ENCODE results near the gene IL1RAPL2. TPM values are rescaled to one million over a fixed set of nuclear protein-coding genes. Genes with fewer than 3 reads are reported as not detected.
"Not testable (repeated sequence)": the region's sequence is repeated elsewhere in the genome, so short reads cannot be mapped to it uniquely, and the experiment has no call there.

Gene IL1RAPL2
- polyA plus RNA-seq, 1 experiment, result not detected

GRCh38 chrX:105017641-105018040 is 451.6 kb downstream of the IL1RAPL2 start:
- no peak for DNase-seq (ENCODE audit: low read depth)
- CTCF ChIA-PET, result no interaction called here
- Histone ChIP-seq H3K27me3 (ENCODE audit: control insufficient read depth, insufficient read depth, low read length) (no peaks in the 10 kb centered on the region), H3K4me3 (ENCODE audit: low read depth, low read length) (no peak overlapping the region), H3K36me3 (ENCODE audit: control insufficient read depth, insufficient read depth, low read length) (no peaks in the 10 kb centered on the region)
- TF ChIP-seq, protein P1, sequence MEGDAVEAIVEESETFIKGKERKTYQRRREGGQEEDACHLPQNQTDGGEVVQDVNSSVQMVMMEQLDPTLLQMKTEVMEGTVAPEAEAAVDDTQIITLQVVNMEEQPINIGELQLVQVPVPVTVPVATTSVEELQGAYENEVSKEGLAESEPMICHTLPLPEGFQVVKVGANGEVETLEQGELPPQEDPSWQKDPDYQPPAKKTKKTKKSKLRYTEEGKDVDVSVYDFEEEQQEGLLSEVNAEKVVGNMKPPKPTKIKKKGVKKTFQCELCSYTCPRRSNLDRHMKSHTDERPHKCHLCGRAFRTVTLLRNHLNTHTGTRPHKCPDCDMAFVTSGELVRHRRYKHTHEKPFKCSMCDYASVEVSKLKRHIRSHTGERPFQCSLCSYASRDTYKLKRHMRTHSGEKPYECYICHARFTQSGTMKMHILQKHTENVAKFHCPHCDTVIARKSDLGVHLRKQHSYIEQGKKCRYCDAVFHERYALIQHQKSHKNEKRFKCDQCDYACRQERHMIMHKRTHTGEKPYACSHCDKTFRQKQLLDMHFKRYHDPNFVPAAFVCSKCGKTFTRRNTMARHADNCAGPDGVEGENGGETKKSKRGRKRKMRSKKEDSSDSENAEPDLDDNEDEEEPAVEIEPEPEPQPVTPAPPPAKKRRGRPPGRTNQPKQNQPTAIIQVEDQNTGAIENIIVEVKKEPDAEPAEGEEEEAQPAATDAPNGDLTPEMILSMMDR (IDR thresholded peaks at IDR 0.05; ENCODE audit: insufficient read depth, low read depth, low read length), result no peak
- POLR2A ChIA-PET, result no interaction called here

GRCh38 chrX:105018865-105019264 is 452.9 kb downstream of the IL1RAPL2 start:
- Histone ChIP-seq H3K27me3 (ENCODE audit: control insufficient read depth, insufficient read depth, low read length) (no peaks in the 10 kb centered on the region), H3K4me3 (ENCODE audit: low read depth, low read length) (no peak overlapping the region), H3K36me3 (ENCODE audit: control insufficient read depth, insufficient read depth, low read length) (no peaks in the 10 kb centered on the region)
- no peak for DNase-seq (ENCODE audit: low read depth)
- ChIA-PET POLR2A (no interaction called here), CTCF (no interaction called here)
- TF ChIP-seq, protein P1 (IDR thresholded peaks at IDR 0.05; ENCODE audit: insufficient read depth, low read depth, low read length), result no peak

GRCh38 chrX:105028962-105029361 is 463.0 kb downstream of the IL1RAPL2 start:
- H3K36me3 ChIP-seq (ENCODE audit: control insufficient read depth, insufficient read depth, low read length); DNase-seq (ENCODE audit: low read depth); H3K4me3 ChIP-seq (ENCODE audit: low read depth, low read length); H3K27me3 ChIP-seq (ENCODE audit: control insufficient read depth, insufficient read depth, low read length); POLR2A ChIA-PET; CTCF ChIA-PET: not testable (repeated sequence)

- Histone ChIP-seq H3K4me3 (ENCODE audit: low read depth, low read length) (no peak overlapping the region), H3K27me3 (ENCODE audit: control insufficient read depth, insufficient read depth, low read length) (no peaks in the 10 kb centered on the region), H3K36me3 (ENCODE audit: control insufficient read depth, insufficient read depth, low read length) (no peaks in the 10 kb centered on the region)
- CTCF ChIA-PET, result no interaction called here
- TF ChIP-seq, protein P1 (IDR thresholded peaks at IDR 0.05; ENCODE audit: insufficient read depth, low read depth, low read length), result no peak
- DNase-seq (ENCODE audit: low read depth), result no peak
- POLR2A ChIA-PET, result no interaction called here
Measured at GRCh38 chrX:105038672-105039328, 472.8 kb downstream of the IL1RAPL2 start.

- Histone ChIP-seq H3K36me3 (ENCODE audit: control insufficient read depth, insufficient read depth, low read length) (no peaks in the 10 kb centered on the region), H3K4me3 (ENCODE audit: low read depth, low read length) (no peak overlapping the region), H3K27me3 (ENCODE audit: control insufficient read depth, insufficient read depth, low read length) (no peaks in the 10 kb centered on the region)
- CTCF ChIA-PET, result interaction anchor here (0.7 kb wide), 1 partner anchor 115 kb away, joined by 3 read pairs; no protein-coding TSS in a partner anchor
- TF ChIP-seq, protein P1 (IDR thresholded peaks at IDR 0.05; ENCODE audit: insufficient read depth, low read depth, low read length), result no peak
- DNase-seq (ENCODE audit: low read depth), result no peak
- POLR2A ChIA-PET, result no interaction called here
Measured at GRCh38 chrX:105050921-105051320, 484.9 kb downstream of the IL1RAPL2 start.

DNA sequence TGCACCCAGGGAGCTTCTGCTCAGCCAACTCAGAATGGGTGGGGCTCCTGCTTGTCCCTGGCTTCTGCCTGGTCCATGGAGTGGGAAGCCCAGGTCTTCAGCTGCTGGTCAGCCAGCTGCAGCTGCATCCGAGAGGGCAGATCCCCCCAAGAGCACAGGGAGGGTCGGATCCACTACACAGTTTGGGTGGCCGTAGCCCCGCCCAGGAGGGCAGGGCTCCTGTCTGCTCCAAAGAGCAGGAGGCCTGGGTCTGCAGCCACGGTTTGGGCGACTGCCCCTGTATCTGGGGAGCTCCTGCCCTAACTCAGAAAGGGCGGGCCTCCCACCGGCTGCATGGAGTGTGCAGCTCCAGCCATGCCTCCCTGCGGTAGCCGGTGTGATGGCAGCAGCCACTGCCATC is 485.4 kb downstream of the IL1RAPL2 start:
- ChIA-PET POLR2A (no interaction called here), CTCF (interaction anchor here (0.7 kb wide), 1 partner anchor 115 kb away, joined by 3 read pairs; no protein-coding TSS in a partner anchor)
- TF ChIP-seq, protein P1 (IDR thresholded peaks at IDR 0.05; ENCODE audit: insufficient read depth, low read depth, low read length), result no peak
- Histone ChIP-seq H3K27me3 (ENCODE audit: control insufficient read depth, insufficient read depth, low read length) (no peaks in the 10 kb centered on the region), H3K4me3 (ENCODE audit: low read depth, low read length) (no peak overlapping the region), H3K36me3 (ENCODE audit: control insufficient read depth, insufficient read depth, low read length) (no peaks in the 10 kb centered on the region)
- no peak for DNase-seq (ENCODE audit: low read depth)

Data from BJ (cell line).